ENCODE data around the gene SAMM50. TPM values are rescaled to one million over a fixed set of nuclear protein-coding genes. Genes with fewer than 3 reads are reported as not detected.
A peak's percentile ranks its signal among the peaks of the same experiment; 100 is the strongest.

The SAMM50 gene
- total RNA-seq, 6 experiments from 2014 or later, result 17.5 to 39.5 (median 21.0) TPM

GRCh38 chr22:43994416-43994815 lies 39.2 kb downstream of the SAMM50 start:
- ATAC-seq, result no peak
- TF ChIP-seq, protein P1, sequence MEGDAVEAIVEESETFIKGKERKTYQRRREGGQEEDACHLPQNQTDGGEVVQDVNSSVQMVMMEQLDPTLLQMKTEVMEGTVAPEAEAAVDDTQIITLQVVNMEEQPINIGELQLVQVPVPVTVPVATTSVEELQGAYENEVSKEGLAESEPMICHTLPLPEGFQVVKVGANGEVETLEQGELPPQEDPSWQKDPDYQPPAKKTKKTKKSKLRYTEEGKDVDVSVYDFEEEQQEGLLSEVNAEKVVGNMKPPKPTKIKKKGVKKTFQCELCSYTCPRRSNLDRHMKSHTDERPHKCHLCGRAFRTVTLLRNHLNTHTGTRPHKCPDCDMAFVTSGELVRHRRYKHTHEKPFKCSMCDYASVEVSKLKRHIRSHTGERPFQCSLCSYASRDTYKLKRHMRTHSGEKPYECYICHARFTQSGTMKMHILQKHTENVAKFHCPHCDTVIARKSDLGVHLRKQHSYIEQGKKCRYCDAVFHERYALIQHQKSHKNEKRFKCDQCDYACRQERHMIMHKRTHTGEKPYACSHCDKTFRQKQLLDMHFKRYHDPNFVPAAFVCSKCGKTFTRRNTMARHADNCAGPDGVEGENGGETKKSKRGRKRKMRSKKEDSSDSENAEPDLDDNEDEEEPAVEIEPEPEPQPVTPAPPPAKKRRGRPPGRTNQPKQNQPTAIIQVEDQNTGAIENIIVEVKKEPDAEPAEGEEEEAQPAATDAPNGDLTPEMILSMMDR (IDR thresholded peaks at IDR 0.05), result no peak
- no peak for TF ChIP-seq POLR2A (IDR thresholded peaks at IDR 0.05)
- Histone ChIP-seq H3K27ac (no peak overlapping the region), H3K36me3 (peaks cover 0 to 73% (median 25%) of the 10 kb centered on the region in 4 donors), H3K4me3 (no peak overlapping the region), H3K9me3 (no peaks in the 10 kb centered on the region), H3K4me1 (peaks cover 0 to 5% (median 2%) of the 10 kb centered on the region in 4 donors), H3K27me3 (no peaks in the 10 kb centered on the region)
- DNase-seq, result no peak
- WGBS (ENCODE audit: insufficient coverage, low coverage, low lambda C conversion rate, missing lambda C conversion rate), result 78% methylated on average over 6 of the region's 9 CpGs
- intact Hi-C loops (cut with DNase I), result loop anchor here (5.0 to 10.0 kb wide), 3 partner anchors 80 to 633 kb away; no protein-coding TSS in a partner anchor

GRCh38 chr22:43995057-43995685 lies 39.9 kb downstream of the SAMM50 start:
- intact Hi-C loops (cut with DNase I), result loop anchor here (5.0 to 10.0 kb wide), 3 partner anchors 80 to 632 kb away; no protein-coding TSS in a partner anchor
- peaks cover 0 to 5% (median 2%) of the 10 kb centered on the region in 4 donors for H3K4me1 ChIP-seq
- no peak for DNase-seq
- no peak for ATAC-seq
- no peak overlapping the region for H3K4me3 ChIP-seq
- TF ChIP-seq POLR2A (IDR thresholded peaks at IDR 0.05), result no peak
- TF ChIP-seq, protein P1 (IDR thresholded peaks at IDR 0.05), result no peak
- H3K9me3 ChIP-seq, result no peaks in the 10 kb centered on the region
- H3K27ac ChIP-seq, result no peak overlapping the region
- WGBS (ENCODE audit: insufficient coverage, low coverage, low lambda C conversion rate, missing lambda C conversion rate), result 90% methylated on average over 2 of the region's 15 CpGs
- H3K36me3 ChIP-seq, result peaks cover 0 to 65% (median 25%) of the 10 kb centered on the region in 4 donors
- H3K27me3 ChIP-seq, result no peaks in the 10 kb centered on the region

- Histone ChIP-seq H3K36me3 (peaks cover 0 to 59% (median 25%) of the 10 kb centered on the region in 4 donors), H3K27ac (no peak overlapping the region), H3K9me3 (no peaks in the 10 kb centered on the region), H3K4me3 (peak overlapping the region in 1 of 3 donors; percentile 24), H3K27me3 (no peaks in the 10 kb centered on the region), H3K4me1 (peaks cover 0 to 5% (median 2%) of the 10 kb centered on the region in 4 donors)
- ATAC-seq (no peak), DNase-seq (no peak)
- 58% methylated on average over 8 of the region's 10 CpGs for WGBS (ENCODE audit: insufficient coverage, low coverage, low lambda C conversion rate, missing lambda C conversion rate)
- intact Hi-C loops (cut with DNase I), result loop anchor here (5.0 to 10.0 kb wide), 3 partner anchors 79 to 632 kb away; no protein-coding TSS in a partner anchor
- TF ChIP-seq, protein P1 (IDR thresholded peaks at IDR 0.05), result no peak
- no peak for TF ChIP-seq POLR2A (IDR thresholded peaks at IDR 0.05)
These were observed 40.5 kb downstream of the SAMM50 start for GRCh38 chr22:43995798-43996169.

DNA sequence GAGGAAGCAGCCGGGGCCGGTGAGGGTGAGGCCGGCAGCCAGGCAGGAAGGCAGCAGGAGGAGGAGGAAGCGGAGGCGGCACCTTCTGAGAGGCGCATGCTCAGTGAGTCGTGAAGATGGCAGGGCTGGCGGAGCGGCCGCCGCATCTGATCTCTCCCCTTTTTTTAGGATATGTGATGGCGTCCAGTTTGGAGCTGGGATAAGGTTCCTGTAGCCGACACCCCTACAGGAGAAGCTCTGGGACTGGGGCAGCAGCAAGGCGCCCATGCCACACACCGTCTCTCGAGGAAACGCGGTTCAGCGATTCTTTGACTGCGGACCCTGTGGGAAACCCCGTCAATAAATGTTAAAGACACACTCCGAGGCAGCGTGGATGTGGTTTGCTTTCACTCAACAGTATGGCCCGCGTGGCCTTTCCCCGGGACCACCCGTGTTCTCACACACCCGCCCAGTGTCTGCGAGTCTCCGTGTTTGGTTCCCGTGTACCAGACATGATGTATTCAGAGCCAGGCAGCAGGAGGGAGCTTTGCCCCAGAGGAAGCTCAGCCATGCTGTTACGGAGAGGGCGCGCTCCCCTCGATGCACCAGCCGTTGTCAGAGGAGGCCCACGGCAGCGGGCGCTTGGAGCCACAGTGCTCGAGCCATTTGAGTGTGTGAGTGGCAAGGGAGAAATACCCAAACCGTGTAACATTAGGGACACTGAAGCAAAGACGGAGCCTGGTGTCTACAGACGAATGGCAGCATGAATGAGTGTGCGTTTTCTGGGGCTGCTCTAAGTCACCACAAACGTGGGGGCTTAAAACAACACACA lies 41.1 kb downstream of the SAMM50 start:
- Histone ChIP-seq H3K36me3 (peaks cover 0 to 55% (median 23%) of the 10 kb centered on the region in 4 donors), H3K4me1 (peaks cover 0 to 5% (median 2%) of the 10 kb centered on the region in 4 donors), H3K9me3 (no peaks in the 10 kb centered on the region), H3K4me3 (peak overlapping the region in 1 of 3 donors; percentile 24), H3K27me3 (no peaks in the 10 kb centered on the region), H3K27ac (no peak overlapping the region)
- TF ChIP-seq, protein P1 (IDR thresholded peaks at IDR 0.05), result no peak
- TF ChIP-seq POLR2A (IDR thresholded peaks at IDR 0.05), result no peak
- peak; percentile 53 to 71 (median 64) for ATAC-seq
- WGBS (ENCODE audit: insufficient coverage, low coverage, low lambda C conversion rate, missing lambda C conversion rate), result 59% methylated on average over 17 of the region's 45 CpGs
- DNase-seq, result peak in 2 of 3 donors; percentile 64 to 74
- intact Hi-C loops (cut with DNase I), result loop anchor here (5.0 to 10.0 kb wide), 3 partner anchors 78 to 631 kb away; no protein-coding TSS in a partner anchor
